ENCODE results near the gene MED20.

DNA sequence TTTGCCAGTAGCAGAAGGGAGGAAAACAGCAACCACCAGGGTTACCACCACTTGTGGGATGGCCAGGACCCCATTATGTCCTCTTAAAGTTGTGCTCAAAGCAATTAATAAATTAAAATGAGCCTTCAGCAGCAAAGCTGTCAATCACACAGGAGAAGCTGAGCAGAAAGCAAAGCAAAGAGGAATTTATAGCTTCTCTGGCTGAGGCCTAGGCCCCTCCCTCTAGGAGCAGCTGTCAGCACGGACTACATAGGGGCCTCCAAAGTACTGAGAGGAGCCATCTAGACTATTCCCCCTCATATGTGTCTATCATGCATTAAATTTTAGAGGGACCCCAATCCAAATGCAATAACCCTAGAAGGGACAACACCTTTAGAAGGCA, 14.2 kb upstream of the MED20 start:
- TF ChIP-seq POLR2AphosphoS5 (IDR thresholded peaks at IDR 0.05; ENCODE audit: low read depth, low read length): no peak
- TF ChIP-seq NFIC (IDR thresholded peaks at IDR 0.05; ENCODE audit: borderline replicate concordance): no peak
- no peak for TF ChIP-seq EZH2phosphoT487 (IDR thresholded peaks at IDR 0.05; ENCODE audit: borderline replicate concordance, low read depth)
- TF ChIP-seq RAD21 (IDR thresholded peaks at IDR 0.05; ENCODE audit: low read length): no peak
- TF ChIP-seq RXRA (IDR thresholded peaks at IDR 0.05; ENCODE audit: borderline replicate concordance, low read depth): no peak
- TF ChIP-seq, protein P1, sequence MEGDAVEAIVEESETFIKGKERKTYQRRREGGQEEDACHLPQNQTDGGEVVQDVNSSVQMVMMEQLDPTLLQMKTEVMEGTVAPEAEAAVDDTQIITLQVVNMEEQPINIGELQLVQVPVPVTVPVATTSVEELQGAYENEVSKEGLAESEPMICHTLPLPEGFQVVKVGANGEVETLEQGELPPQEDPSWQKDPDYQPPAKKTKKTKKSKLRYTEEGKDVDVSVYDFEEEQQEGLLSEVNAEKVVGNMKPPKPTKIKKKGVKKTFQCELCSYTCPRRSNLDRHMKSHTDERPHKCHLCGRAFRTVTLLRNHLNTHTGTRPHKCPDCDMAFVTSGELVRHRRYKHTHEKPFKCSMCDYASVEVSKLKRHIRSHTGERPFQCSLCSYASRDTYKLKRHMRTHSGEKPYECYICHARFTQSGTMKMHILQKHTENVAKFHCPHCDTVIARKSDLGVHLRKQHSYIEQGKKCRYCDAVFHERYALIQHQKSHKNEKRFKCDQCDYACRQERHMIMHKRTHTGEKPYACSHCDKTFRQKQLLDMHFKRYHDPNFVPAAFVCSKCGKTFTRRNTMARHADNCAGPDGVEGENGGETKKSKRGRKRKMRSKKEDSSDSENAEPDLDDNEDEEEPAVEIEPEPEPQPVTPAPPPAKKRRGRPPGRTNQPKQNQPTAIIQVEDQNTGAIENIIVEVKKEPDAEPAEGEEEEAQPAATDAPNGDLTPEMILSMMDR (IDR thresholded peaks at IDR 0.05): no peak
- TF ChIP-seq, protein P2, sequence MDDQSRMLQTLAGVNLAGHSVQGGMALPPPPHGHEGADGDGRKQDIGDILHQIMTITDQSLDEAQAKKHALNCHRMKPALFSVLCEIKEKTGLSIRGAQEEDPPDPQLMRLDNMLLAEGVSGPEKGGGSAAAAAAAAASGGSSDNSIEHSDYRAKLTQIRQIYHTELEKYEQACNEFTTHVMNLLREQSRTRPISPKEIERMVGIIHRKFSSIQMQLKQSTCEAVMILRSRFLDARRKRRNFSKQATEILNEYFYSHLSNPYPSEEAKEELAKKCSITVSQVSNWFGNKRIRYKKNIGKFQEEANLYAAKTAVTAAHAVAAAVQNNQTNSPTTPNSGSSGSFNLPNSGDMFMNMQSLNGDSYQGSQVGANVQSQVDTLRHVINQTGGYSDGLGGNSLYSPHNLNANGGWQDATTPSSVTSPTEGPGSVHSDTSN (IDR thresholded peaks at IDR 0.05): no peak
- TF ChIP-seq, protein P3, sequence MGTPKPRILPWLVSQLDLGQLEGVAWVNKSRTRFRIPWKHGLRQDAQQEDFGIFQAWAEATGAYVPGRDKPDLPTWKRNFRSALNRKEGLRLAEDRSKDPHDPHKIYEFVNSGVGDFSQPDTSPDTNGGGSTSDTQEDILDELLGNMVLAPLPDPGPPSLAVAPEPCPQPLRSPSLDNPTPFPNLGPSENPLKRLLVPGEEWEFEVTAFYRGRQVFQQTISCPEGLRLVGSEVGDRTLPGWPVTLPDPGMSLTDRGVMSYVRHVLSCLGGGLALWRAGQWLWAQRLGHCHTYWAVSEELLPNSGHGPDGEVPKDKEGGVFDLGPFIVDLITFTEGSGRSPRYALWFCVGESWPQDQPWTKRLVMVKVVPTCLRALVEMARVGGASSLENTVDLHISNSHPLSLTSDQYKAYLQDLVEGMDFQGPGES (IDR thresholded peaks at IDR 0.05; ENCODE audit: low read depth, low read length): no peak
- no peak for TF ChIP-seq GABPA (IDR thresholded peaks at IDR 0.05; ENCODE audit: low read depth)
- no peak for TF ChIP-seq MEF2A (IDR thresholded peaks at IDR 0.05; ENCODE audit: borderline replicate concordance, low read depth)
- TF ChIP-seq SIN3A (IDR thresholded peaks at IDR 0.05; ENCODE audit: borderline replicate concordance, low read depth, low read length): no peak
- no peak for TF ChIP-seq FOXM1 (IDR thresholded peaks at IDR 0.05; ENCODE audit: low read depth)
- TF ChIP-seq, protein P4, sequence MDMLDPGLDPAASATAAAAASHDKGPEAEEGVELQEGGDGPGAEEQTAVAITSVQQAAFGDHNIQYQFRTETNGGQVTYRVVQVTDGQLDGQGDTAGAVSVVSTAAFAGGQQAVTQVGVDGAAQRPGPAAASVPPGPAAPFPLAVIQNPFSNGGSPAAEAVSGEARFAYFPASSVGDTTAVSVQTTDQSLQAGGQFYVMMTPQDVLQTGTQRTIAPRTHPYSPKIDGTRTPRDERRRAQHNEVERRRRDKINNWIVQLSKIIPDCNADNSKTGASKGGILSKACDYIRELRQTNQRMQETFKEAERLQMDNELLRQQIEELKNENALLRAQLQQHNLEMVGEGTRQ (IDR thresholded peaks at IDR 0.05; ENCODE audit: borderline replicate concordance, low read depth, low read length): no peak
- TF ChIP-seq YY1 (IDR thresholded peaks at IDR 0.05; ENCODE audit: low read depth): no peak

Data from SK-N-SH (cell line).